ENCODE measurements around the gene ALDH1A2.
A peak's percentile ranks its signal among the peaks of the same experiment; 100 is the strongest.
"Not testable (repeated sequence)": the region's sequence is repeated elsewhere in the genome, so short reads cannot be mapped to it uniquely, and the experiment has no call there.

Gene ALDH1A2

DNA sequence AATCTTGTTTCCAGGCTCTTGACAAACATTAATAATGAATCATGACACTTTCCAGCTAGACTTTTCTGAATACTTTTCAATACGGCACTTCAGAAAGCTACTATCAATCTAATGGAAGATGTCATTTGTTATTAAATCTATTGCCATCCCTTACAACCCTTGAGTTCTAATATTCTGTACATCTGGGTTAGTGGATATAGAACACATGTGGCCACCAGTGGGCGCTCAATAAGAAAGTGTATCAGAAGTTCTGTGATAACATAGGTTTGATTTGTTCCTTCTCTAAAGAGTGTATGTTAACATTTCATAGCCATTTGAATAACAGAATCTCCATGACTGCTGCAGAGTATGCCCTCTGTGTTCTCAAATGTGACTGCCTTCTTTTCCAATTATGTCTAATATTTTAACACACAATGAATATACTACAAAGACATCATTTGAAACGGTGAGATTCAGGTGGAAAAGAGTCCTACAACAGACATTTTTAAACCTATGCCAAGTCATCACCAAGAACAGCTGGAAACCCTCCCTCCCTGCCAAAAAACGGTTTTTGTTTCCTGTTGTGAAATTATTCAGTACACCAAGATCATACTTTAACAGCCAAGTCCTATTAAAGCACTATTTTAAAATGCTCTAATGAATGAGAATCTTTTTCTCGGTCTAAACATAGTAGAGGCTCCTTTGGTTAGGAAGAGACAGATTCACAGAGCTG lies 22.2 kb downstream of the ALDH1A2 start:
- peak; percentile 71 for FAIRE-seq
- no peak for DNase-seq (ENCODE audit: insufficient read length, low spot score)

DNA sequence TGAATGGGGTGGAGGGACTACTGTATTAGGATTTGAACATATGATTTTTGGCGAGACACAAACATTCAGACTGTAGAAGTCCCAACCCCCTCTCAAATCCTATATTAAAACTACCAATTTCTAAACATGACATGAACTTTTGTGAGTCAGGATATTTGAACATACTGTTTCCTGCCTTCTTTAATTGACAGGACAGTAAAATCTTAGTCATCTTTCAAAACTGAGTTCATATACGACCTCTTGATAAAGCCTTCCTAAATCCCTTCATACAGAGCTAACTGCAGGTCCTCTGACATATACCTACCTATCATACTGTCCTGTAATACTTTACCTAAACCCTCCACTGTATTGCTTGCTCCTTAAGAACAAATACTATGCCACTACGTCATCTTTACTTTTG lies 23.5 kb downstream of the ALDH1A2 start:
- DNase-seq (ENCODE audit: insufficient read length, low spot score) (no peak), FAIRE-seq (no peak)

DNA sequence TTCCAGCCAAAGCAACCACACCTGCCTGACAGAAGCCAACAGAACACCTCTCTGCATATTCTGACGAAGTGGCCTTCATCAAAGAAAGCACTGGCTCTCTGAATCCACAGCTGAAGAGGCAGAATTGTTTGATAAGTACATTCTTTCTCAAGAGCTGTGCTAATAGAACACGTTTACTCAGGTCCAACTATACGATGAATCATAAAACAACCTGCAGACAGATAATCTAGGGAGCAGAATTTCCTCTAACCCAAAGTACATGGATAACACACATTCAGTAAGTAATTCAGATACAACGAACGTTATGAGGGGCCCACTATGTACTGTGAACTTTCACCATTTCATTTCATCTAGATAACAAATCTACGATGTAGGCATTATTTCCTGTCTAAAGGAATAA lies 25.4 kb downstream of the ALDH1A2 start:
- DNase-seq (ENCODE audit: insufficient read length, low spot score): no peak

DNA sequence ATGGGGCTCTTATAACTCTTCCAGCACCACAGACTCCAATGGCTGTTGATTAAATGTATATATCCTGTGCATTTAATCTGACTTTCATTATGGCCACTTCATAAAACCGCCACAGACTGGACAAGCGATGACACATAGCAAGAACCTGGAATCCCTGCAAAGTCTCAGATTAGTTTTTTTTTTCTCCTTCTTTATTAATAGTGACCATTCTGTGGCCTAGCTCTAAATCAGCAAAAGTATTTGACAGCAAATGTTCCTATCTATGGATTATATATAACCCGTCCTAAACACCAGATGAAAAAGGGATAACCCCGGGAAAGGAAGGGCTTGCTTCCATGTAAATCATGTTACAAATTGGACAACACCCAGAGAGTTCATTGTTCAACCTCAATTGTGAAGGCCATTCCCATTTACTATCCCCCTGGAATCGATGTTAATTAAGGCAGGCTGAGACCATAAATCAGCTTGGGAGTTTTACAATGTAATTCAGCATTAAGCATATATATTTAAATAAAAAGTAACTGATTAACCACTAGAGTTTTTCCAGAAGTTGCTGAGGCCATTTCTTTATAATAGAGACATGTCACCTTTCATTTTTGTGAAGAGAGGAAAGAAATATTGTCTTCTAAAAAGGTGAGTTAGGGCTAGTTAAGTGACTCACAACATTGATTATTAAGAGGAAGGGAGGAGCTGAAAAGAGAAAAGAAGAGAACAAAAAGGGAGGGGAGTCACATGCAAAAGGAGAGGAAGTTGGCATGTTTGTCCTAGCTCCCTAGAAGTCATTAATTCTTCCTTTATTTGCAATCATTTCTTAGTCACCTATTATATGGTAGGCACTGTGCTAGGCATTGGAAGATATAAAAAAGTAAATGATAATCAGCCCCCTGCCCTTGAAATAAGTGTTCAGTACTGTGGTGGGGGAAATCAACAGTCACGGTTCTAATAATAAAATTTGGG lies 26.2 kb downstream of the ALDH1A2 start:
- DNase-seq (ENCODE audit: insufficient read length, low spot score) (no peak), FAIRE-seq (no peak)

More for the DNA sequence above, 25.4 kb downstream of the ALDH1A2 start:
- FAIRE-seq: no peak

DNA sequence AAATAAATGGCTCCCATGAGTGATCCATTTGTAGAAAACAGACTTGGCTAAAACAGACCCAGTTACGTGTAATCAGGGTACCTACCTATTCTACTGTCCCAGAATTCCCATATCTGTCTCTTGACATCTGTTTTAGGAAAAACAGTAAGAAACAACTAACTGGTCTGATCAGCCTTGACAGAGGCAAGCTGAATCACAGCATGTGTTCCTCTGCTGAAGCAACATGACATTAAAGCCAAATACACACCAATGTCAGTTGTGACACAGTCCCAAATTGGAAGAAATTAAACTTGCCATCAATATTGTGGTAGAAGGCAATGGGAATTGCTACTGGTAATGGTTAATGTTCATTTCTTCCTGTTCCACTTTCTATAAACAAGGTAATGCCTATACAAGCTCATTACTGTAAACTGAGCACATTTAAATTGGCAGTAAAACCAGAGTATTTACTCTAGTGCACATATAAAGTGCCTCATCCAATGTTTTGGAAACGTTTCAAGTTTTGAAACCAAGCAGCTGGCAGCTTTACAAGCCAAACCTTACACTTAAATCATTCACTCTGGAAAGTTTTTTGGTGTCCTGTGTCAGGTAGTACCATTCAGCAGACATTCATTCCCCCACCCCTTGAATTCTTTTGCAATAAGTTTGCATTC lies 27.0 kb downstream of the ALDH1A2 start:
- DNase-seq (ENCODE audit: insufficient read length, low spot score) (no peak), FAIRE-seq (no peak)

DNA sequence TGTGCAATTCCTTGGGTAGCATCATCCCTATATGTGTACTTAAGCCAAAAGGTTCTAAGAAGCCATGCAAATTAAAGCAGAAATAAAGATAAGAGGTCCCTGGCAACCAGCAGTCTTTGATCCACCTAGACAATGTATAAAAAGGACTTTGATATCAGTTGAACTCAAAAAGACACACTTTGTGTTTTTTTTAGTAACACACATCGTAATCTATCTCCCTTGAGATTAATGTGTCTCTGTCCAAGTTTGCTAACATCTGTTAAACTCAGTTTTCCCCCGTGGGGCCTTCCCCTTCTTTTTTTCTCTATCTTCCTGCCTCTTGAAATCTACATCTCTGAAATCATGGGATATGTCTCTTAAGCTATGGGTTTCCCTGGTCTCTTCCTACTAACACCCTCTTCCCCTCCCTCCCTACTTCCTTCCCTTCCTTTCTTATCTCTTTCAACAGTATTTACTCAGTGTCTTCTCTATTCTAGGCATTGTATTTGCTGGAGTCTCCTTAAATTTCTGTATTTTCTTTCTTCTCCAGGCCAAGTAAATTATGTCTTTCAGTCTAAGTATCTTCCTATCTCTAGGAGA lies 27.7 kb downstream of the ALDH1A2 start:
- no peak for FAIRE-seq
- no peak for DNase-seq (ENCODE audit: insufficient read length, low spot score)

DNA sequence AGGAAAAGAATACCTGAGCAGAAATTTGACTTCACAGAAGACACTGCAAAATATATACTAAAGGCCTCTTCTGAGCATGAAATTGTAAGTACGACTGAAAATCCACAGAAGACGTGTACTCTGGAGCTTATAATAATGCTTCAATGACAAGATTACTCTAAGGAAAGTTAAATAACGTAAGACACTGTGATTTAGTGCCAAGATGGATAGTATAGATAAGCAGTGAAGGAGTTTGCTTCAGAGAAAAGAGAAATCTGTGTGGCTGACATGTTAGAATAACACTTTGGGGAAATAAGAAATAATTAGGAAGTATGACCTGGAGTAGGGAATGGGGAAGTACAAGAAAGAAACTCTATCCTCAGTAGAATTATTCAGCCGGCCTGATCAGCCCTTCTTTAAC lies 28.9 kb downstream of the ALDH1A2 start:
- DNase-seq (ENCODE audit: insufficient read length, low spot score): no peak
- no peak for FAIRE-seq

DNA sequence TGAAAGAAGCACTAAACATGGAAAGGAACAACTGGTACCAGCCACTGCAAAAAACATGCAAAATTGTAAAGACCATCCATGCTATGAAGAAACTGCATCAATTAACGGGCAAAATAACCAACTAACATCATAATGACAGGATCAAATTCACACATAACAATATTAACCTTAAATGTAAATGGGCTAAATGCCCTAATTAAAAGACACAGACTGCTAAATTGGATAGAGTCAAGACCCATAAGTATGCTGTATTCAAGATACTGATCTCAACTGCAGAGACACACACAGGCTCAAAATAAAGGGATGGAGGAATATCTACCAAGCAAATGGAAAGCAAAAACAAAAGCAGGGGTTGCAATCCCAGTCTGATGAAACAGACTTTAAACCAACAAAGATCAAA lies 37.1 kb downstream of the ALDH1A2 start:
- FAIRE-seq; DNase-seq (ENCODE audit: insufficient read length, low spot score): not testable (repeated sequence)

DNA sequence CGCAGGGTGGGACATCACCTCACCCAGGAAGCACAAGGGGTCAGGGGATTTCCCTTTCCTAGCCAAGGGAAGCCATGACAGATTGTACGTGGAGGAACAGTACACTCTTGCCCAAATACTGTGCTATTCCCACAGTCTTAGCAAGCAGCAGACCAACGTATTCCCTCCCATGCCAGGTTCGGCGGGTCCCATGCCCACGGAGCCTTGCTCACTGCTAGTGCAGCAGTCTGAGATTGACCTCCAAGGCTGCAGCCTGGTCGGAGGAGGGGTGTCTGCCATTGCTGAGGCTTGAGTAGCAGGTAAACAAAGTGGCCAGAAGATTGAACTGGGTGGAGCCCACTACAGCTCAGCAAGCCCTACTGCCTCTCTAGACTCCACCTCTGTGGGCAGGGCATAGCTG lies 39.0 kb downstream of the ALDH1A2 start:
- no peak for DNase-seq (ENCODE audit: insufficient read length, low spot score)
- FAIRE-seq: no peak

DNA sequence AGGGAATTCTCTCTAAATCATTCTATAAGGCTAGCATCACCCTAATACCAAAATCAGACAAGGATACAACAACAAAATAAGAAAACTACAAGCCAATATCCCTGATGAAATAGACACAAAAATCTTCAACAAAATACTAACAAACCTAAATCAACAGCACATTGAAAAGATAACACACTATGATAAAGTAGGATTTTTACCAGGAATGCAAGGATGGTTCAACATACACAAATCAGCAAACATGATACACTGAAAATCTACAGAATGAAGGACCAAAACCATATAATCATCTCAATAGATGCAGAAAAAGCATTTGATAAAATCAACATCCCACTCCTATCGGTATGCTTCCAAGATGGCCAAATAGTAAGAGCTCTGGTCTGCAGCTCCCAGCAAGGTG lies 39.5 kb downstream of the ALDH1A2 start:
- no peak for DNase-seq (ENCODE audit: insufficient read length, low spot score)
- FAIRE-seq: no peak

DNA sequence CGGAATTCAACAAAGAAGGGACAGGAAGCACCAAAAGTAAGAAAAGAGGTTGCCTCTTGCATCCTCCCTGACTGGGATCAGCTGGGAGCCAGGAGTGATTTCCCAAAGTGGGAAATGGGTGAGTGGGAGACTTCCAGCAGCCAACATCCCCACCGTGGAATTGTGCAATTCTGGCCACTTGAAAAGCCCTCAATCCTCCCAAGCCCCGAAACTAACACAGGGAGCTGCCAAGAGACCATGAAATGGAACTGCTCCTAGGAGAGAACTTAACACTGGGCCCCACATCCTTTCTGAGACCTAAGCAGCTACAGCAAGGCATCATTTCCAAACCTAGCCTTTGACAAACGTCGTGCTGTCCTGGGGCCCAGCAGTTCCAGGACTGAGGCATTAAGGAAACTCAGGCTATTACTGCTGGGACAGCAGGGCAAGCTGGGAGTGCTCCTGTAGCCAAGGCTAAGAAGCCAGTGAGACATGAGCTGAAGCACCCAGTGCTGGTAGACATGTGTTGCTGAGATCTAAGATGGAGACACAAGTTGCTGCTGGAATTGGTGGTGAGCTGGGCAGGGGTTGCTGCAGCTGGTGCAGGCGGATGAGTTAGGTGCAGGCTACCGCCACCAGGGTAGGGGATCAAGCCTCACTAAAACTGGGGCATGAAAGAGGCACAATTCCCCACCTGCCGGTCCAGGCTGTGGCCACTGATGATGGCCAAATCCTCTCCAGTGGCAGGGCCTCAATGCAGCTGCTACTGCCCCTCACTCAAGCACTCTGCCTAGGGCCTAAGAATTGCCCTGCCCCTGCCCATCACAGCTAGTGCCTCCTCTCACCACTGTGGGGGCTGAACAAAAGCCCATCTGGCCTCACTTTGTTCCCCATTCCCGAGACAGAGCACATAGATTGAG lies 43.9 kb downstream of the ALDH1A2 start:
- no peak for DNase-seq (ENCODE audit: insufficient read length, low spot score)
- no peak for FAIRE-seq

DNA sequence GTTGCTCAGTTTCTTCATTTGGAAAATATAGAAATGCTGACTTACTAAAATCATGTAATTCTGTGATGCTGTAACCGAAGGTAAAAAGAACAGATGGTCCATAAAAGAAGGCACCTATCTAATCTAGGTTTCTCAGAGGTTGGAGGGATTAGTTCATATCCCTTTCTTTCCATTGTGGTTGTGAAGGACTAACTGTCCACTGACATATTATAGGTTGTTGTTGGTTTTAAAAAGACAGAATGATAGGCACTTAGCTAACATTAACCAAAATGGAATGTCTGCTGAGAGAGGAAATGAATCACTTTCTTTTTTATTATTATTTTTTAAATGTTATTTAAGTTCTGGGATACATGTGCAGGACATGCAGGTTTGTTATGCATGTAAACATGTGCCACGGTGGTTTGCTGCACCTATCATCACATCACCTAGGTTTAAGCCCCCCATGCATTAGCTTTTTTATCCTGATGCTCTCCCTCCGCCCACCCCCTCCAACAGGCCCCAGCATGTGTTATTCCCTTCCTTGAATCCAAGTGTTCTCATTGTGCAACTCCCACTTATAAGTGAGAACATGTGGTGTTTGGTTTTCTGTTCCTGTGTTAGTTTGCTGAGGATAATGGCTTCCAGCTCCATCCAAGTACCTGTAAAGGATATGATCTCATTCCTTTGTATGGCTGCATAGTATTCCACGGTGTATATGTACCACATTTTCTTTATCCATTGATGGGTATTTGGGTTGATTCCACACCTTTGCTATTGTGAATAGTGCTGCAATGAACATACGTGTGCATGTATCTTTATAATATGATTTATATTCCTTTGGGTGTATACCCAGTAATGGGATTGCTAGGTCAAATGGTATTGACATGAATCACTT lies 45.8 kb downstream of the ALDH1A2 start:
- DNase-seq (ENCODE audit: insufficient read length, low spot score): no peak
- no peak for FAIRE-seq

DNA sequence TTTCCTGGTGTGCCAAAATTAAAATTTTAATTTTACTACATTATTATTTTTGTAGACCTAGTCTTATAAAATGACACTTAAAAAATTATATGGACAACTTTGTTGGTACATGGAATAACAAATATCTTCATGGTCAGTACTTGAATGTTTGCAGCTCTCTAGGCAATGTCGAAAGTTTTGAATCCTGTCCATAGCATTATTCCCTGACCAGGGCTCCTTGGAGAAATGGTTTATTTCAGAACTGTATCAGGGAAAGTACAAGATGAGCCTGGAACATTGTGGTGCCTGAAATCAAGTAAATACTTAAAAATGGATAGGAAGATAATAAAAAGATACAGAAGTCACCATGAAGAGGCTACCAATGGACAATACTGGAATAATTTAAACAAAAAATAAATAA lies 47.6 kb downstream of the ALDH1A2 start:
- DNase-seq (ENCODE audit: insufficient read length, low spot score) (no peak), FAIRE-seq (no peak)

DNA sequence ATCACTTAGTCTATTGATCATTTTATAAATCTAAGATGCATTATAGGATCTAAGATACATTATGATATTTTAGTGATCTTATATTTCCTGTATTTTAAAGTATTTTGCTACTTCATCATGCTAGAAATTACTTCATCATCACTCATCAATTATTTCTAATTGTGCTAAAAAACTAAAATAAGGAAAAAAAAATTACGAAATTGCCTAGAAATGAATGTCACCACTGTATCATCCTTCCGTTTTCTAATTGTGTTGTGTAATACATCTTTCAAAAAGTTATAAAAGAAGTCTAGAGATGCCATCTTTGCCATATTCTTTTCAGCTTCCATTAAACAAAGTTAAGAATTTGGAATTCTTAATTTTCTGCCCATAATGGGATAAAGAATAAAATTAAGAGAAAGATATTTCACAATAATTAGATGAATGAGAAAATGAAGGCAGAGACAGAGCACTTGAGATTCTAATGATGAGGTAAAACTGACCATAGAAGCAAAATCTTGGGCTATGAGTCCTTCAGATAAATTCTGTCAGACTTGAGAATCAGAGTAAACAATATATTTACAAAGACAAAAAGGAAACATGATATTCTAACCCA lies 48.8 kb downstream of the ALDH1A2 start:
- DNase-seq (ENCODE audit: insufficient read length, low spot score) (no peak), FAIRE-seq (no peak)

DNA sequence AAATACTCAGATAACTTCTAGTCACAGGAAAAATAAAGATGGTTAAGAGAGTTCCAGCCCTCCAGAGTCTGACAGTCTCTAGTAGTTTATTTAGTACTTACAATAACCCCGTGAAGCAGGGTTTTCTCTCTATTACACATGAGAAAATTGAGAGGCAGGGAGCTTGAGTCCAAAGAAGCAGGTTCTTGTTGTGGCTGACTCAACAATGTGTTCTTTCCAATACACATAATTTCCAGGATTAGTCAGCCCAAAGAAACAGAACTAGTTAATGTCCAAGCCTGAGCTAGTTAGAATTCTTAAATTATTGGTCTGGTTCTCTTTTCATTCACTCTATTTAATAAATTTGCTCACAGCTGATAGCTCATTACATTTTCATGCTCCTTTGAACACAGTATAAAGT lies 49.9 kb downstream of the ALDH1A2 start:
- no peak for FAIRE-seq

DNA sequence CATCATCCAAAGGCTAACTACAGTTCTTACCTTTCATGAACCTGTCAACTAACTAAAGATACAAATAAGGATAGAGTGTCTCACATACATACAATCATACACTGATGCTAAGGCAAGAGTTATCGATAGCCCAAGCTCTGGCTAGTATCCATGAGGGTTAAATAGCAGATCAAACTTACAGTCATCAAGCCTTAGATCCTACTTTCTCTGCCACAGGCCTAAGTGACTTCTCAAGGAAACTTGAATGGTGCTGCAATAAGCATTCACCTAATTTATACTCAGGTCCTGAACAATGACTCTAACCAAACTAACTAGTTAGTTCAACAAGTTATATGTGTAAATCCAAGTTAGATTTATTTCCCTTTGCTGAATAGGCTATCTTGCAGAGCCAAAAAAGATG lies 51.0 kb downstream of the ALDH1A2 start:
- no peak for DNase-seq (ENCODE audit: insufficient read length, low spot score)
- no peak for FAIRE-seq

More for the DNA sequence above, 49.9 kb downstream of the ALDH1A2 start:
- DNase-seq (ENCODE audit: insufficient read length, low spot score): no peak

DNA sequence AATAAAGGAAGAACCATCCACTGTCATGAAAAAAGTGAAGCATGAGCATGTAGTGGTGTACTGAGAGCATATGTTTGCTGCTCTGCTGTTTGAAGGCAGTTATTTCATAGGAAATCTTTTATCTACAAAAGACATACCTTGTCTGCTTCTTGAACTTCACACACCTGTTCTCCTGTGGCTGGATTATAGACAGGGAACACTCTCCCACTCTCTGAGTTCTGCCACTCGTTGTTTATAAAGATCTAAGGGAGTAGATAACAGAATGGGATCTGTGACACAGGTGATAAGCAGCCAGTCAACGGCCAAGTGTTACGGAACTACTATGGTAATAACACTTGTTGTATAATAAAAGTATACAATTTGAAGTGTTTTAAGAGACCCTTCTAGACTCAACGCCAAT lies 51.5 kb downstream of the ALDH1A2 start:
- no peak for DNase-seq (ENCODE audit: insufficient read length, low spot score)
- no peak for FAIRE-seq

DNA sequence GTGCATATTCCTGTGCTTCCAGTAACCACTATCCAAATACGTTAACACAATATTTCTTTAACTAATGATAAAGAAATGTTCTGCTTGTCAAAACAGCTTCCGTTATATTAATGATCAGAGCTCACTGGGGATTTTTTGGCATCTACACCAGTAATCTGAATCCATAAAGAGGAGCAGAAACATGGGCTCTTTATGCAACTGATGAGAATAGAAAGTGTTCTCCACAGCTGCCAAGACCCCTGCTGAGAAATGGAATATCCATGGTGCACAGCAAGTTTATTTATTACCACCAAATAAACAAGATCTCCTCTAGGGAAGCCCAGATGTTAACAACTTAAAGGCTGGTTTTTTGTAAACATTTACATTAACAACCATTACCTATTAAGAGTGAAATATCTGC lies 54.5 kb downstream of the ALDH1A2 start:
- DNase-seq (ENCODE audit: insufficient read length, low spot score) (no peak), FAIRE-seq (no peak)

DNA sequence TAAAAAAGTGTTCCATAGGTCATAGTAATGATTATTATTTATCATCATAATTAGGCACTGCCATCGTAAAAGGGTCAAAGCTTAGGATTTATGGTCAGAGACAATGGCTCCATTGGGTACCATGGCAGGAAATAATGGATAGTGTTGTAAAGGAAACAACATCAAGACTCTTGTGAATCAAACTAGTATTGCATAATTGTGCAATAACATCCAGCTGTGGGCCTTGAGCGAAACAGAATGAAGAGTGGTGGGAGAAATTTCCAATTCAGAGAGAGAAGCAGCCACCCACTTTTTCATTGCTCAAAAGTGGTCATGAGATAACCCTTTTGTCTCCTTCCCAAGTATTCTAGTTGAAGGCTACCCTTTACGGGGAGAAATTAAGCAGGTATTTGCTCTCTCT lies 61.7 kb downstream of the ALDH1A2 start:
- no peak for FAIRE-seq

More for the DNA sequence above, 61.7 kb downstream of the ALDH1A2 start:
- DNase-seq (ENCODE audit: insufficient read length, low spot score): no peak

Measured in GM19239 (cell line).